ENCODE data around the gene ANKZF1.

DNA sequence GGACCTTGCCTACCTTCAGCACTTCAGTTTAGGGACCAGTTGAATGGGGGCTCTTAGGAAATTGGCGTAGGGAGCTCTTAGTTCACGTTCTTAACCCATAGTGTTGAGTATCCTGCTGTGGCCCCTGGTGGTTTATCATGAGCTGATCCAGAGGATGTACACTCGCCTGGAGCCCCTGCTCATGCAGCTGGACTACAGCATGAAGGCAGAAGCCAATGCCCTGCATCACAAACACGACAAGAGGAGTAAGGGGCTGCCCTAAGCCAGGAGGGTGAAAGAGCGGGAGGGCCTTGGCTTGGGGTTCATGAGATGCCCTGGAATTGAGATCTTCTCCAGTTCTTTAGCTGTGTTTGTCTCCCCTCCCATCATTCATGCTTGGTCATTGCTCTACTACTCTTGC, 48.6 kb upstream of the ANKZF1 start:
- TF ChIP-seq CTCF (IDR thresholded peaks at IDR 0.05; ENCODE audit: low read length) (no peak), EZH2 (IDR thresholded peaks at IDR 0.05; ENCODE audit: borderline replicate concordance, low read length) (no peak)
